ENCODE measurements around the gene FAM193B.

Gene FAM193B

DNA sequence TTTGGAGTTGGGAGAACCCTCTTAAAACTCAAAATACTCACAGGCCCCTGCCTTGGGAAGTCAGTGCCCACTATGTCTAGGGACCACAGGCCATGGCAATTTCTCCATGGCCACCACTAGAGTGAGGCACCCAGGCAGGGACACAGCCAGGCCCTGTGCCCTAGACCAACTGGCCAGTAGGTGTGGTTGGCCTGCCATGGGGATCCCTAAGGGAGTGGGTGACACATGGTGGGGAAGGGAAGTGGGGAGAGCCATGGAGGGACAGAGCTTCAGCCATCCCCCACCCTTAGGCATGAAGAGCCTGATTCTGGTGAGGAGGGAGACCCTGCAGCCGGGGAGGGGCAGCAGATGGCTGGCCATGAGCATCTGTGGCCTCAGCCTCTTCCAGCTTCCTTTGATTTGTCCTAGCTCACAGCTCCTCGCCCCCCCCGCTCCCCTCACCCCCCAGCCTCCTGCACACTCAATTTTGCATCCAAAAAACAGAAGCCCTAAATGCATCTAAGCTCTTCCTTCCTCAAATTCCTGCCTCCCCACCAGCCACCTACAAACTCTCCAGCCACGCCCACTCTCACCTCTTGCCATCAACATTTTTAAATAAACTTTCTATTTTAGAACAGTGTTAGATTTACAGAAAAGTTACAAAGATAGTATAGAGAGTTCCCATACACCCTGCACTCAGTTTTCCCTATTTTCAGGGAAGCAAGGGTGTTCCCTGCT is 79.4 kb downstream of the FAM193B start:
- Histone ChIP-seq H3K79me2 (ENCODE audit: low read length) (peaks cover 29% of the 10 kb centered on the region), H3K27ac (ENCODE audit: low read length) (no peak overlapping the region), H3K9me3 (ENCODE audit: insufficient read depth, low read length) (no peaks in the 10 kb centered on the region), H4K20me1 (ENCODE audit: insufficient read depth, low read length) (peaks cover 20% of the 10 kb centered on the region), H3K9ac (ENCODE audit: low read length) (no peak overlapping the region), H2AFZ (ENCODE audit: low read depth, low read length) (no peak overlapping the region), H3K27me3 (ENCODE audit: low read depth, low read length) (peaks cover 4% of the 10 kb centered on the region; the same call in 1 of the 2 replicates), H3K4me3 (ENCODE audit: low read length) (no peak overlapping the region), H3K36me3 (replicated peaks; ENCODE audit: low read depth, low read length) (no peaks in the 10 kb centered on the region), H3K4me1 (ENCODE audit: low read length) (peaks cover 26% of the 10 kb centered on the region), H3K4me2 (ENCODE audit: low read length) (no peak overlapping the region)
- TF ChIP-seq, protein P1, sequence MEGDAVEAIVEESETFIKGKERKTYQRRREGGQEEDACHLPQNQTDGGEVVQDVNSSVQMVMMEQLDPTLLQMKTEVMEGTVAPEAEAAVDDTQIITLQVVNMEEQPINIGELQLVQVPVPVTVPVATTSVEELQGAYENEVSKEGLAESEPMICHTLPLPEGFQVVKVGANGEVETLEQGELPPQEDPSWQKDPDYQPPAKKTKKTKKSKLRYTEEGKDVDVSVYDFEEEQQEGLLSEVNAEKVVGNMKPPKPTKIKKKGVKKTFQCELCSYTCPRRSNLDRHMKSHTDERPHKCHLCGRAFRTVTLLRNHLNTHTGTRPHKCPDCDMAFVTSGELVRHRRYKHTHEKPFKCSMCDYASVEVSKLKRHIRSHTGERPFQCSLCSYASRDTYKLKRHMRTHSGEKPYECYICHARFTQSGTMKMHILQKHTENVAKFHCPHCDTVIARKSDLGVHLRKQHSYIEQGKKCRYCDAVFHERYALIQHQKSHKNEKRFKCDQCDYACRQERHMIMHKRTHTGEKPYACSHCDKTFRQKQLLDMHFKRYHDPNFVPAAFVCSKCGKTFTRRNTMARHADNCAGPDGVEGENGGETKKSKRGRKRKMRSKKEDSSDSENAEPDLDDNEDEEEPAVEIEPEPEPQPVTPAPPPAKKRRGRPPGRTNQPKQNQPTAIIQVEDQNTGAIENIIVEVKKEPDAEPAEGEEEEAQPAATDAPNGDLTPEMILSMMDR (IDR thresholded peaks at IDR 0.05; ENCODE audit: low read depth, low read length), result no peak
- TF ChIP-seq EZH2phosphoT487 (IDR thresholded peaks at IDR 0.05; ENCODE audit: low read depth), result no peak

DNA sequence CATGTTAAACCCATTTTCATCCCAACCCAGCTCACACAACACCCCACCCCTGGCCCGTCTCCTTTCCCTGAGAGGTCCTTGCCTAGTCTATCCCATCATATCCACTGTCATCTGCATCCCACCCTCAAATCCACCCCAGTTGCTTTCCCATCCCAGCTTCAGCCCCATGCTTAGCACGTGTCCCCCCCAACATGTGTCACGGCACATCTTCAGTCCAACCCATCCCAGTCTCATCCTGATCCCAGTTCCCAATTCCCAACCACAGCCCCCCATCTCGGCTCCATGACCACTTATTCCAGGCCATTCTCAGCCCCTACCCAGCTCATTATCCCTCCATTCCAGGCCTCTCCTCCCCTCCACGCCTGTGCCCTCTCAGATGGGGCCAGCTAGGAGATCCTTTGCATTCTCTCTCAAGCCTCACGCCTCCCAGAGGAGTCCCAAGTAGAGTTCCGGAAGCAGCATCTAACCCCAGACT is 80.3 kb downstream of the FAM193B start:
- Histone ChIP-seq H3K79me2 (ENCODE audit: low read length) (peaks cover 35% of the 10 kb centered on the region), H2AFZ (ENCODE audit: low read depth, low read length) (no peak overlapping the region), H3K4me3 (ENCODE audit: low read length) (peak overlapping the region; percentile 92), H3K9me3 (ENCODE audit: insufficient read depth, low read length) (no peaks in the 10 kb centered on the region), H3K4me1 (ENCODE audit: low read length) (peaks cover 17% of the 10 kb centered on the region), H3K9ac (ENCODE audit: low read length) (peak overlapping the region; percentile 50), H3K4me2 (ENCODE audit: low read length) (peak overlapping the region; percentile 66), H3K27ac (ENCODE audit: low read length) (no peak overlapping the region), H3K27me3 (ENCODE audit: low read depth, low read length) (peaks cover 4% of the 10 kb centered on the region; the same call in 1 of the 2 replicates), H4K20me1 (ENCODE audit: insufficient read depth, low read length) (peaks cover 29% of the 10 kb centered on the region), H3K36me3 (replicated peaks; ENCODE audit: low read depth, low read length) (no peaks in the 10 kb centered on the region)
- TF ChIP-seq, protein P1 (IDR thresholded peaks at IDR 0.05; ENCODE audit: low read depth, low read length), result no peak

DNA sequence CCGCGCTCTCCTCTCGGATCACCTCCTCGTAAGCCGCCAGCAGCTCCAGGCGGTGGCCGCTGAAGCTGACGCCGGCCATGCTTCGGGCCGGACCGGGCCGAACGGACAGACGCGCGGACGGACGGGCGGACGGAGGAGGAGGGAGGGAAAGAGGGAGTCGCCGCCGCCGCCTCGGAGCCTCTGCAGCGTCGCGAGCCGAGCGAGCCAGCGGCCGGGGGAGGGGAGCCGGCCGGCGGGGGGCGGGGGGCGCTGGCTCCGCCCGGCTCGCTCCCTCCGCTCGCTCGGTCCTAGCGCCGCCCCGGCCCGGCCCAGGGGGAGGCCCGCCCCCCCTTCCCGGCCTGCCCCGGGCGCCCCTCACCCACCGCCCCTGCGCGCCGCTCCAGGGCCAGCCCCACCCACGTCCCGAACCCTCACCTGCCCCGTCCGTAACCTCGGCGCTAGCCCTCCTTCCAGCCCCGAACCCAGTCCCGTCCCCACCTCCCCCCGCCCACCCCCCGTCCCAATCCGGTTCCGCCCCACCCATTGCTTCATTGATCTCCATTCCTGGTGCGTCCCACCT is 80.8 kb downstream of the FAM193B start, which contains the start of gene DBN1:
TSS of gene DBN1 (minus strand) at position 192 of the 559 bp plus-strand sequence. CDS start at position 79, 113 bp downstream.
- H4K20me1 ChIP-seq (ENCODE audit: insufficient read depth, low read length), result peaks cover 33% of the 10 kb centered on the region
- H3K27ac ChIP-seq (ENCODE audit: low read length), result peak within 1 kb of the TSS; percentile 11; the same call in 1 of the 2 replicates
- H3K36me3 ChIP-seq (replicated peaks; ENCODE audit: low read depth, low read length), result no peaks in the 10 kb centered on the region
- peaks cover 4% of the 10 kb centered on the region; the same call in 1 of the 2 replicates for H3K27me3 ChIP-seq (ENCODE audit: low read depth, low read length)
- TF ChIP-seq, protein P1 (IDR thresholded peaks at IDR 0.05; ENCODE audit: low read depth, low read length), result no peak
- H3K4me1 ChIP-seq (ENCODE audit: low read length), result peaks cover 11% of the 10 kb centered on the region
- H3K9ac ChIP-seq (ENCODE audit: low read length), result peak within 1 kb of the TSS; percentile 75
- H3K4me3 ChIP-seq (ENCODE audit: low read length), result peak within 1 kb of the TSS; percentile 92
- H2AFZ ChIP-seq (ENCODE audit: low read depth, low read length), result no peak within 1 kb of the TSS
- peaks cover 35% of the 10 kb centered on the region for H3K79me2 ChIP-seq (ENCODE audit: low read length)
- H3K9me3 ChIP-seq (ENCODE audit: insufficient read depth, low read length), result no peaks in the 10 kb centered on the region
- H3K4me2 ChIP-seq (ENCODE audit: low read length), result peak within 1 kb of the TSS; percentile 84
